Body of pancreas (tissue), 4 donors: ENCODE results near the gene CNTNAP5.

Source experiments
- POLR2A ChIP-seq, 3 donors: fragments of 450-650 bp; IDR thresholded peaks; one replicate each; pipeline ENCODE4 v1.6.1; 2016; ENCODE audit warnings: antibody characterized with exemption in 3 of 3, mild to moderate bottlenecking in 2 of 3
- TF ChIP-seq, protein P1 (sequence below), 7 experiments: fragments of 450-650 bp in 4 of 7; fragments of 200-600 bp in 3 of 7; sonication (generic) in 3 of 7; IDR thresholded peaks; one replicate each; pipeline ENCODE4 v1.5.1; 2016 to 2019; ENCODE audit warnings: antibody characterized with exemption in 7 of 7

DNA sequence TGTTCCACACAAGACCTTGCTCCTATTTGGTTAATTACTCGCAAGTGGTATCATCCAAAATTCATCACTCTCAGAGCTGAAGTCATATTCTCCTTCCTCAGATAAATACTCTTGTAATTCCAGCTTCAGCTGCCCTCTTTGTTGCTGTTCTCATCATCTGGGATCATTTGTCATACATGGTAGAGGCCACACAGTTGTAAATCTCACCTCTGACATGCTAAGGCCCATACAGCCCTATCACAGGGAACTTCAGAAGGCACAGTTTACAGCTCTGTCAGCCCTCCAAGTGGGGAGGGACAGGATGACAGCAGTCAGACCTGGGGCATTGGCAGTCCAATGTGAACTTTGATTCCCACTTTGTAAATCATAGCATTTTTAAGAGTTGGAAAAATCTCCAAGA is 399.0 kb downstream of the CNTNAP5 start:
- TF ChIP-seq, protein P1, sequence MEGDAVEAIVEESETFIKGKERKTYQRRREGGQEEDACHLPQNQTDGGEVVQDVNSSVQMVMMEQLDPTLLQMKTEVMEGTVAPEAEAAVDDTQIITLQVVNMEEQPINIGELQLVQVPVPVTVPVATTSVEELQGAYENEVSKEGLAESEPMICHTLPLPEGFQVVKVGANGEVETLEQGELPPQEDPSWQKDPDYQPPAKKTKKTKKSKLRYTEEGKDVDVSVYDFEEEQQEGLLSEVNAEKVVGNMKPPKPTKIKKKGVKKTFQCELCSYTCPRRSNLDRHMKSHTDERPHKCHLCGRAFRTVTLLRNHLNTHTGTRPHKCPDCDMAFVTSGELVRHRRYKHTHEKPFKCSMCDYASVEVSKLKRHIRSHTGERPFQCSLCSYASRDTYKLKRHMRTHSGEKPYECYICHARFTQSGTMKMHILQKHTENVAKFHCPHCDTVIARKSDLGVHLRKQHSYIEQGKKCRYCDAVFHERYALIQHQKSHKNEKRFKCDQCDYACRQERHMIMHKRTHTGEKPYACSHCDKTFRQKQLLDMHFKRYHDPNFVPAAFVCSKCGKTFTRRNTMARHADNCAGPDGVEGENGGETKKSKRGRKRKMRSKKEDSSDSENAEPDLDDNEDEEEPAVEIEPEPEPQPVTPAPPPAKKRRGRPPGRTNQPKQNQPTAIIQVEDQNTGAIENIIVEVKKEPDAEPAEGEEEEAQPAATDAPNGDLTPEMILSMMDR (IDR thresholded peaks at IDR 0.05) = no peak
- no peak for TF ChIP-seq POLR2A (IDR thresholded peaks at IDR 0.05)
